ENCODE data around the gene METTL3. TPM values are rescaled to one million over a fixed set of nuclear protein-coding genes. Genes with fewer than 3 reads are reported as not detected.

Gene METTL3
- total and polyA plus RNA-seq, 2 of the 8 experiments (the other 6 are each of a cell fraction or from before 2014, with no cell fraction given), result 103 to 144 TPM

- TF ChIP-seq HDAC2 (IDR thresholded peaks at IDR 0.05; ENCODE audit: borderline replicate concordance in 1 of 2, low read depth in 2 of 2, low read length in 2 of 2) (peak; percentile 23 to 46; a peak in 1 of 4 replicates), SIX5 (IDR thresholded peaks at IDR 0.05; ENCODE audit: low read depth, low read length) (no peak), YY1 (IDR thresholded peaks at IDR 0.05; ENCODE audit: low read depth, low read length) (no peak), SP1 (IDR thresholded peaks at IDR 0.05; ENCODE audit: low read depth, low read length) (no peak)
Observed at GRCh38 chr14:21539189-21539940, 28.2 kb upstream of the METTL3 start (continued).
